SK-N-SH treated with all-trans-retinoic acid at 6 μM for 48 hours (cell line): ENCODE results near the gene SLC46A2.

Source experiments
- ARNTL ChIP-seq: fragments of 450-650 bp; formaldehyde crosslinking; IDR thresholded peaks from 2 replicates; pipeline ENCODE4 v1.5.0; 2020; ENCODE audit warnings: low read depth, mild to moderate bottlenecking, moderate library complexity, borderline replicate concordance
- ESRRG ChIP-seq: fragments of 250-450 bp; sonication (Bioruptor Pico); IDR thresholded peaks from 2 replicates; pipeline ENCODE4 v1.6.1; 2021; ENCODE audit warnings: mild to moderate bottlenecking
- ZC3H10 ChIP-seq: fragments of 250-450 bp; sonication (Bioruptor Pico); IDR thresholded peaks from 2 replicates; pipeline ENCODE4 v1.5.1; 2021; ENCODE audit warnings: mild to moderate bottlenecking, moderate library complexity
- ZFP30 ChIP-seq: fragments of 450-650 bp; formaldehyde crosslinking; IDR thresholded peaks from 2 replicates; pipeline ENCODE4 v1.5.0; 2022; ENCODE audit warnings: mild to moderate bottlenecking, moderate library complexity
- ZNF565 ChIP-seq: fragments of 450-650 bp; formaldehyde crosslinking; conservative IDR thresholded peaks from 2 replicates; pipeline ENCODE4 v1.5.0; 2020; ENCODE audit warnings: low read depth, mild to moderate bottlenecking, moderate library complexity
- ZNF70 ChIP-seq: fragments of 450-650 bp; formaldehyde crosslinking; IDR thresholded peaks from 2 replicates; pipeline ENCODE4 v1.5.0; 2020; ENCODE audit warnings: mild to moderate bottlenecking, moderate library complexity
- ZNF8 ChIP-seq: fragments of 450-650 bp; formaldehyde crosslinking; IDR thresholded peaks from 2 replicates; pipeline ENCODE4 v1.5.0; 2020; ENCODE audit warnings: mild to moderate bottlenecking, moderate library complexity
- TF ChIP-seq, protein P1 (sequence below): fragments of 250-450 bp; sonication (Bioruptor Pico); IDR thresholded peaks from 2 replicates; pipeline ENCODE4 v1.5.0; 2020; ENCODE audit warnings: mild to moderate bottlenecking, moderate library complexity

GRCh38 chr9:112913326-112913725, 22.6 kb upstream of the SLC46A2 start:
- TF ChIP-seq ZNF70 (CRISPR knock-in tag) (no peak), ESRRG (no peak), ZNF565 (no peak), ARNTL (CRISPR knock-in tag) (no peak), ZNF8 (no peak), ZFP30 (CRISPR knock-in tag) (no peak), ZC3H10 (CRISPR knock-in tag) (no peak)
- TF ChIP-seq, protein P1, sequence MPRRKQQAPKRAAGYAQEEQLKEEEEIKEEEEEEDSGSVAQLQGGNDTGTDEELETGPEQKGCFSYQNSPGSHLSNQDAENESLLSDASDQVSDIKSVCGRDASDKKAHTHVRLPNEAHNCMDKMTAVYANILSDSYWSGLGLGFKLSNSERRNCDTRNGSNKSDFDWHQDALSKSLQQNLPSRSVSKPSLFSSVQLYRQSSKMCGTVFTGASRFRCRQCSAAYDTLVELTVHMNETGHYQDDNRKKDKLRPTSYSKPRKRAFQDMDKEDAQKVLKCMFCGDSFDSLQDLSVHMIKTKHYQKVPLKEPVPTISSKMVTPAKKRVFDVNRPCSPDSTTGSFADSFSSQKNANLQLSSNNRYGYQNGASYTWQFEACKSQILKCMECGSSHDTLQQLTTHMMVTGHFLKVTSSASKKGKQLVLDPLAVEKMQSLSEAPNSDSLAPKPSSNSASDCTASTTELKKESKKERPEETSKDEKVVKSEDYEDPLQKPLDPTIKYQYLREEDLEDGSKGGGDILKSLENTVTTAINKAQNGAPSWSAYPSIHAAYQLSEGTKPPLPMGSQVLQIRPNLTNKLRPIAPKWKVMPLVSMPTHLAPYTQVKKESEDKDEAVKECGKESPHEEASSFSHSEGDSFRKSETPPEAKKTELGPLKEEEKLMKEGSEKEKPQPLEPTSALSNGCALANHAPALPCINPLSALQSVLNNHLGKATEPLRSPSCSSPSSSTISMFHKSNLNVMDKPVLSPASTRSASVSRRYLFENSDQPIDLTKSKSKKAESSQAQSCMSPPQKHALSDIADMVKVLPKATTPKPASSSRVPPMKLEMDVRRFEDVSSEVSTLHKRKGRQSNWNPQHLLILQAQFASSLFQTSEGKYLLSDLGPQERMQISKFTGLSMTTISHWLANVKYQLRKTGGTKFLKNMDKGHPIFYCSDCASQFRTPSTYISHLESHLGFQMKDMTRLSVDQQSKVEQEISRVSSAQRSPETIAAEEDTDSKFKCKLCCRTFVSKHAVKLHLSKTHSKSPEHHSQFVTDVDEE (CRISPR knock-in tag) = no peak
